Uterus (tissue), 2 donors: Measurements from ENCODE around the gene GAREM1.
A peak's percentile ranks its signal among the peaks of the same experiment; 100 is the strongest.

Experiments used
- CTCF ChIP-seq, 4 experiments: fragments of 200-600 bp in 2 of 4; fragments of 450-650 bp in 2 of 4; sonication (generic) in 2 of 4; IDR thresholded peaks; one replicate each; pipeline ENCODE4 v1.5.1; 2016 to 2019; ENCODE audit warnings: antibody characterized with exemption in 4 of 4, mild to moderate bottlenecking in 2 of 4, moderate library complexity in 1 of 4
- POLR2A ChIP-seq, 2 donors: fragments of 450-650 bp; IDR thresholded peaks; one replicate each; pipeline ENCODE4 v1.6.1; 2016; ENCODE audit warnings: antibody characterized with exemption in 2 of 2, mild to moderate bottlenecking in 1 of 2, moderate library complexity in 1 of 2

GRCh38 chr18:32469190-32469651 is 1.5 kb downstream of the GAREM1 start:
- TF ChIP-seq CTCF (IDR thresholded peaks at IDR 0.05) (peak in 1 of 4 experiments; percentile 5), POLR2A (IDR thresholded peaks at IDR 0.05) (no peak)
